NCI-H1436 treated with DMSO at 0.1 percent for 48 hours (cell line): ENCODE measurements around the gene GALNT7.
"Not testable (repeated sequence)": the region's sequence is repeated elsewhere in the genome, so short reads cannot be mapped to it uniquely, and the experiment has no call there.

Experiments
- DNase-seq: peaks from one replicate; lab custom pipeline; 2025; lab: John Stamatoyannopoulos, UW

The GALNT7 gene

DNA sequence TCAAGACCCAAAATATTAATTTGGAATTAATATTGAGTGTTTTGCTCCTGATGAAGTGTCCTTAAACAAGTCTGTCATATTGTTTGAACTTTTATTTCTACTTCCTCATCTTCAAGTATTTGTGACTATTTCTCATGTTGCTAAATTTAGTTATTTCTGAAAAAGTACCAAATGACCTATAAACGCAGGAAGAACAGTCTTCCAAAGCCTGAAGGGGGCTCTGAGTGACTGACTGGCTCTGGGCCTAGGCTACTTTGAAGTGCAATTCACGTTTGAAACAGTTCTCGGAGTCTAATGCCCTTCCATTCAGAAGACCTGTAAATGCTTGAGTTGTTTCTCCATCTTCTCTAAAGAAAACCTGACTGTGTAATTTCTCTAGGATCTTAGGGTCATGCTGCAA lies 26.5 kb downstream of the GALNT7 start:
- no peak for DNase-seq

DNA sequence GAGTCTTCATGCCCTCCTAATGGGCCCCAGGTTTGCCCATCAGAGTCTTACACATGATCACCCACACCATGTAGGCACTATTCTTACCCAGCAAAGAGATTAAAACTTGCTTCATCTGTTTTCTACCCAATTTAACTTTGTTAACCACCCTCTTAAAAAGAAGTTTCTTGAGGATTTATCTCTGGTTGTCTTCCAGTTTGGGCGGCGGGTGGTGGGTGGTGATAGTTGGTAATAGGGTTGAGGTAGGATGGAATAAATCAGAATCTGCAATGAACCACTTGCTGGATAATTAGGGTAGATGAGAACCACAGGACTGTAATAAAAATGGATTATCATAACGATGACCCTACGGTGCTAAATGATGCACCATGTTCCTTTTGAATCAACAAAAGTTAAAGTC lies 30.9 kb downstream of the GALNT7 start:
- no peak for DNase-seq

DNA sequence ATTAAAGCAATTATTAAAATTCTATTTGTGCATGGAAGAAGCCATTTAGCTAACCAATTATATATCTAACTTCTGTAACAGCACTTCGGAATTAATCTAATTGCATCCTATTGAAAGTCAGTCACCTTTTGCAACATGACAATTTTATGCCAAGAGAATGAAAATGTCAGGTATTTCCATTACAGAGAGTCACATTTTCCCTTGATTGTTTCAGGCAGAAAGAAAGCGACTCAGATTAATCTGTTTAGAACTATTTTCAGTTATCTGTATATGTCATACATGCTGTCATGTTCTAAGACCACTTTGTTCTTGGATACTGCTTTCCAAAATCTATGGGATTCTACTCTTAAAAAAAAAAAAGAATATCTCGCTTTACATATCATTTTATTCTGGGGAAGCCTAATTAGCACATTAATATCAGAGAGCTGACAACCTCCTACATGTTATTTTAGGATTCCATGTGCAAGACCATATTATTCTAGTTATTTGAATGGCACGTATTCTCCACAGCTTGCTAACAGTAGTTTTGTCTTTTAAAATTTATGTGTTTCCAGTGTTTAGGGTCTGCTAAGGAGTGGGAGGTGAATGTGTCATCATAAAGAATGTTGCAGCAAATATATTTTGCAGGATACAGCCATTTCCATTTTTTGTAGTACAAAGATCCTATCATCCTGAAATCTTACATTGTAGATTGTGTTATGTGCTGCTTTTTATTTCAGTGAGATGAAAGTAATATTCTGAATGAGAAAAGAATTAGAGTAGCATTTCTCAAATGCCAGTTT lies 31.7 kb downstream of the GALNT7 start:
- DNase-seq = no peak

DNA sequence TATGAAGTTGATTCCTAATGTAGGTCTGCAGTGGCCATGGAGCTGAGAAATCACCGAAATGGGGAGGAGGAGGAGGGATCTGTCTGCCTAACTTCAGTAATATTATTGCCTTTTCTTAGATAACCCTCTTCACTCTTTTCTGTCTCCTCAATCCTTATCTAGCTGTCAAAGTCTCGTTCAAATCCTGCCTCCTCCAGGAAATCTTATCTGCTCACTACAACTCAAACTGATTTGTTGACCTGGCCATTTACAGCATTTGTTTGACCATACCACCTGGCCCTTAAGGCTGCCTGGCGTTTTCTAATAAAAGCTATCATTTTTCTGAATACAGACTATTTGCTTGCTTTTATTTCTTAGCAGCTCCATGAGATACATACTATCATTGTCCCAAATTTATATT lies 33.8 kb downstream of the GALNT7 start:
- no peak for DNase-seq

DNA sequence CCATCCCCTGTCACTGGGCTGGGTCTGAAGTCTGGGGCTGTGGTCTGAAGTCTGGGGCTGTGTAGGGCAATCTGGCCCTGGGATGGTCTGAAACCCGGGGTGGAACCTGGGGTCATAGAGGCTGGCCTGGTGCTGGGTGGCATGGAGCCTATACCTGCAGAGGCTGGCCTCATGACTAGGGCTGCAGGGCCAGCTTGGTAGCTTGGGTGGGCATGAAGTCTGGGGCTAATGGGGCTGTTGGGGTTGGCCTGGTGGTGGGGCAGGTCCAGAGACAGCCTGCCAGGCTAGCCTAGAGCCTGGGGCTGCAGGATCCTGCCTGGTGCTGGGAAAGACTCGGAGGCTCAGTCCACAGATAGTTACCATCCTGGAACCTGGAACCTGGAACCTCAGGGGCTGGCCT lies 37.0 kb downstream of the GALNT7 start:
- no peak for DNase-seq

DNA sequence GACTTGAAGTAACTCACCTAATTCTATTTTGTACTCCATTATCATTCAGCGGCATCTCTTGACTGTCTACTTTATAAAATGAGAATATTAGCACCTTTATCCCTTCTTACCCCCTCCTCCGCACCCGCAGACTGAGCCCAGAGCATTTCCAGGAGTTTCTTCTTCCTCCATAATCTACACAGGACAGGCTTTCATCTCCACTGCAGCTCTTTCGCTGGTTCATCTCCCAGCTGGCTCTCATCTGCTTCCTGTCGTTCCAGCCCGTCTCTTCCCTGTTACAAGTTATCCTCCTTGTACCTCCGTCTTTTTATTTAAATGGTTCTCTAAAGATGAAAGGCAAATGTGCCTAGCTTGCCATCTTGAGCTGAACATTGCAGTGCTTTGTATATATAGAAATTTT lies 39.8 kb downstream of the GALNT7 start:
- no peak for DNase-seq

DNA sequence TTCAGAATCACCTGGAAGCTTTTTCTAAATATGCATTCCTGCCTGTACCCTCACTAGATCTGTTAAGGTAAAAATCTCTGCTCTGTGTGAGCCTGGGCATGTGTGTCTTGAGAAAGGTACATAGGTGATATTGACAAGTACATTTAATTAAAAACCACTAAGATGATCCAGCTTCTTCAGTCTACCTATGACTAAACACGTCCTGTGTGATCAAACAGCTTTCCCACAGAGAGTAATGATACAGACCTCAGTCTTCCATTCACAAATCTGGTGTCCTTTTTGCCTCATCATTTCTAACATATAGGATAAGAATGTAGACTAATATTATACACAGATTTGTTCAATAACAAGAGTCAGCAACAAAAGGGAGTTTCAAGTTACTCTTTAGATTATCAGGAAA lies 42.6 kb downstream of the GALNT7 start:
- DNase-seq = no peak

DNA sequence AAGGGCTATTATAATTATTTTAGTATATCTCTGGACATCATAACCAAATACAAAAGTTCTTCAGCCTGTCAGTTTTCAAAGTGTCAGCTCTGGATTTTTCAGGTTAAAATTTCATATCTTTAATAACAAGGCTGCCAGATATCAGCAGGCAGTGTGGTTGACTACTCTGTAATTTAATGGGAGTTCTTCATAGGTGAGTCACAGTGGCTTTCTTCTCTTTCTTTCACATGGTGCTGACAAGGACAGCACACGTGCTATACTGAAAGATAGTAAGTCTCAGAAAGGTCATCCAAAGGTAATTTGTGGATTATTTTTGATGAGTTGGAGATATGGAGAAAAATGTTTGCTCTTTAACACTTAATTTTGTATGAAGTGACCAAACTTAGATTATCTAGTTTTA lies 43.2 kb downstream of the GALNT7 start:
- DNase-seq = no peak

DNA sequence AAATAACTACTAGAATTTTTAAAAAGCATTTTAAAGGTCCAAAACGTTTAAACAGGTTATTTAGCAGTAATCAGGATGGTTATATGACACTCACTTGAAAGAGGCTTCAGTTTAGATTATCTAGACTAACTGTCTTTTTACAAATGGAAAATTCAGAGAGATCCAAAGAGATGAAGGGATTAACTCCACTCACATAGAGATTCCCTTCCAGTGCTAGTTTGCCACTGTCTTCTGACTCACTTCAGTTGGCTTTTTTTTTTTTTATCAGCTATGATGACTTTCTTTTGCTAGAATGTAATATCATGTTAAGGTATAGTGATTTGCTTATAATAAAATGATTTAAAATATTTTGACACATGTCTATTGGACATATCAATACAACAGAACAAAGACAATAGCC lies 43.8 kb downstream of the GALNT7 start:
- no peak for DNase-seq

DNA sequence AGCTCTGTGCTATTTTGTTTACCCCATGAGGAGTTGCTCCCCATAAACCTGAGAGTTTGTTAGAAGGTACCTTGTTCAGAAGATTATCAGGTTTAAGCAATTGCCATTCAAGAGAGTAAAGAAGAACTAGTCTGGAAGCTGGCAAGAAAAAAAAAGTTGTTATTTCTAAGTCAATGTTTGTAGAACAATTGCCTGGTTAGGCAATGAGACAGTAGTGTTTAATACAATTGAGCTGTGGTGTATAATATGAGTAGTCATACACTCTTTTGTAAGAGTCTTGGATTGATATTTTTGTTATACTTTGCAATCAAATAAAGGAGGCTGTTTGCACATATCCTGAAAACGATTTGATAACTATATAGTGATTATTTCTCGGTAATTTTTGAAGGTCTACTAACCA lies 44.7 kb downstream of the GALNT7 start:
- DNase-seq = no peak

DNA sequence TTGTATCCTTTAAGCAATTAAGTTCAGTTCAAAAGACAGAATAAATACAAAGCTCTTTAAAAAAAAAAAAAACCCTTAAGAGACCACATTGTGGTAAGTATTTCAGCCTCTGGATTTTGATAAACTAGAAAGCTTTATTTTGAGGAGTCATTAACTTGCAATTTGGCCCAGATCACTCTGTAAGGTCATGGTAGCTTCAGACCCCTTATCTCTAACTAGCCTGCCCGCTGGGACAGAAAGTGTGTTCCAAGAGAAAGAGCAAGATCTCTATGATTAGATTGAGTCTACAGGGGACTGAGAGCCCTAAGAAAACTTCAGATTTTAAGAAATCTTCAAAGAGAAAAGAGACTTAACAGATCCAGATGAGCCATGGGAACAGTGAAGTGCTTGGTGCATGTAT lies 45.6 kb downstream of the GALNT7 start:
- no peak for DNase-seq

DNA sequence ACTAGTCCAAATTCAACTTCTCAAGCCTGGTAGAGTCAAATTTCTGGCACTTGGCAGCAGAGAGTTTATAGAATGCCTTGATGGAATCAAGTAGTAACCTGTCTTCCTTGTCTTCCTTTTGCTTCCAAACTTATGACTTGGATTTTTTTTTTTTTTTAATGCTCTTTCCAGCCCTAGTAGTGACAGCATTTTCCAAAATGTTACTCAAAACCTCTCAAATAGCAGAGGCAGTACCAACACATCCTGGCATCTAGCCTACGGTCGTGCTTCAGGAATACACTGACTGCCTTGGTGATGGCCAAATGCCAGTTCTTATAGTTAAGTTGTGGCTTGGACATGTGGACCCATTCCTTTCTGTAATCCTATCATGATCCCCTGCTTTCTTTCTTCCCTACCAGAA lies 46.0 kb downstream of the GALNT7 start:
- DNase-seq = no peak

DNA sequence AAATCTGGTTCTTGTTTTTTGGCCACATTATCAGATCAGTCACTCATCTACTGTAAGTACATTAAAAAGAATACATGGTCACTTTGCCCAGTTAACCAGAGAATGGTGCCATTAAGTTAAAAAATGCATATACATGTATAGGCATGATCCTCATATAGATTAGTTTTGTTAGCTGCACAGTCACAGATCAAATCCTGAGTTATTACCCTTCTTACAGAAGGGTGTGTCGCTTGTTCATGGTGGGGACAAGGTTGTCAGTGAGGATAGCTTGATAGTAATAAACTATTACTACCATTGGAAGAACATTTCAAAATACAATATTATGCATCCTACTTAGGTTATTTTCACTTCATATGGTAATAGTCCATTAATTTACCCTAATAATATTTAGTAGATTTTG lies 48.5 kb downstream of the GALNT7 start:
- no peak for DNase-seq

DNA sequence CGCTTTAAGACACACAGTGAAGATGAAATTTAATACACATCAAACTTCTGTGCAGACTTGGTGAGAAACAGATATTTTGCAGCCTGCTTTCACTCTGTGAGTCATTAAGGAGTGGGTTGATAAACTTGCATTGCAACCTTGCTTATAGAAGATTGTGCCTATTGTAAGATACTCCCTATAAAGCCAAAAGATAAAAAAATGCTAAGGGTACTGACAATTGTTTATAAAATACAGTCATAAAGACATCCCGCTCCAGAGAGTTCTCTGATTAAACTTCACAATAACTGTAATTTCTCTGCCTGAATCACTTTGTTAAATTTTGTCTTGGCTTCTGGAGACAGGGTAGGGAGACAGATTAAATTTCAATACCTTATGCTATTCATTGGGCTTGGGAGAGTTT lies 49.1 kb downstream of the GALNT7 start:
- DNase-seq = no peak

DNA sequence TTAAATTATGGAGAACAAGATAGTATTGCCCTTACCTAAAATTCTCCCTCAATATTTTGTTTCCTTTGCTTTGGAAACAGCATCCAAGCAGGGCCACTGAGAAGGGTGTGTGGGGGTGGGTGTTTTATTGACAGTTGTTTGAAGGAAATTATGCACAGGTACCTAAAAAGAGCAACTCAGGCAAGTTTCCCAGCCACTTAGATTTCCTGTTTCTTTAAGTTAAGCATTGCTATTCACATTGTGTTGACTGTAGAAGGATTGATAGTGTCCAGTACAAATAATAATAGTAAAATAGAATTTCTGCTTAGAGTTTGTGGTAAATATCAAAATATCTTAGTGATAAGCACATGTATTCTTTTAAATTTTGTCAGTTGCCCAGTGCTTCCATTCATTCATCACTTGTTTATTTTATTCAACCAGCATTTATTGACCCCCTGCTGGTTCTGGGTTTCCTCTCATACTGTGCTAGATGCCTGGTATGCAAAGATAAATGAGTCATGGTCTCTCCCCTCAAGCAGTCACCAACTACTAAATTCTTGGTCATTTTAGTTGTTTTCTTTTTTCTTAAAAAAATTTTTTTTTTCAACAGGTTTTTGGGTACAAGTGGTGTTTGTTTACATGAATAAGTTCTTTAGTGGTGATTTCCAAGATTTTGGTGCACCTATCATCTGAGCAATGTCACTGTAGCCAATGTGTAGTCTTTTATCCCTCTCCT lies 50.0 kb downstream of the GALNT7 start:
- no peak for DNase-seq

DNA sequence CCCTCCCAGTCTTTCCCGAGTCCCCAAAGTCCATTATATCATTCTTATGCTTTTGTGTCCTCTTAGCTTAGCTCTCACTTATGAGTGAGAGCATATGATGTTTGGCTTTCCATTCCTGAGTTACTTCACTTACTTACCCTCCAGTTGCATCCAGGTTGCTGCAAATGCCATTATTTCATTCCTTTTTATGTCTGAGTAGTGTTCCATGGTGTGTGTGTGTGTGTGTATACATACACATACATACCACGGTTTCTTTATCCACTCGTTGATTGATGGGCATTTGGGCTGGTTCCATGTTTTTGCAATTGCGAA lies 50.5 kb downstream of the GALNT7 start:
- DNase-seq = not testable (repeated sequence)

DNA sequence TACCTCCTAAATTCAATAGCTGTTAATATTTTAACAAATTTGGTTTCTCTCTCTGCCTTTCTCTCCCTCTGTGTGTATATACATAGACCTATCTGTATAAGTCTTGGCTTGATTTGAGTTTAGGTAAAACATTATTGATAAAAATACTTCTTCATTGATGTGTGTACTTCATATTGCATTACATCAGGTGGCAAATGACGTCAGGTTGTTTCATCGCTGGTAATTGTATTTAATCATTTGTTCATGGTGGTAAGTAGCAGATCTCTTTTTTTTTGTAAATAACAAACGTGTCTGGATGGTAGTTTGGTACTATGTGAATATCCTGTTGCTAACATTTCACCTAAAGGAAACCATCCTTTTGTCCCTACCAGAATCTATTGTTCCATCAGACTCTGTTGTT lies 55.1 kb downstream of the GALNT7 start:
- no peak for DNase-seq

DNA sequence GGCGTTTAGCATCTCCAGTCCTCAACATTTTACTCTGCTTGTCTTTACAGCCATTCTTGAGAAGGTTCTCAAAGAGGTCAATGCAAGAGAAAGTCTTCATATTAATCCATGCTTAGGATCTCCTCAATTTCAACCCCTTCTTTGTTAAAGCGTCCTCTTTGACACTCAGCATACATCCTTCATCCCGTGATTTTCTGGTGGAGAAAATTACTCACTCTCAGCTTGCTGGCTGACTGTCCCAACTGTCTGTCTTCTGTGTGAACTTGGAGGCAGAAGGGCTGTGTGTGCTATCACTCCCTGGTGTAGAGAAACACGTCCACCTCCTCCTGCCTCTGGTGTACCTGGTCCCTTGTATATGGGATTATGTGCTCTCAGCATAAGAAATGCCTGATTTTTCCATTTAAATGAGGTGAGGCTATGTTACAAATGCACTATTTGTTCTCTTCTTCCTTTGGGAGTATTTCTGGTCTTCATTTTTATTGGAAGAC lies 57.8 kb downstream of the GALNT7 start:
- no peak for DNase-seq

DNA sequence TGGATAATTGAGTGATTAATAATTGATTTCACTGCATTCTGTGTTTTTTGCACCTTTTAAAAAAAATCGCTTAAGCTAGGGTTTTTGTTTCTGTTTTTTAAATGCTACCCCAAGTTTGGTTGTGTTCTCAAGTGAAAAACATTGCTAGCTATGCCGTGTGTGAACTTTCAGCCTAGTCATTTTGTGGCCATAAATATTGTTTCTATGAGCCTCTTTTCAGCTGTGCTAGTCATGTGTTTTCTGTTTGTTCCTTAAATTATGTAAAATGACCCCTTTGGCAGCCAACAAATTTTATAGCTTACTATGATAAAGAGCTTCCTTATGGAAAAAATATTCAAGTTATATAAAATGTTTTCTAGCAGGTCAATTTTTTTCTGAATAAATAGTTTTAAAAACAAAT lies 59.1 kb downstream of the GALNT7 start:
- no peak for DNase-seq

DNA sequence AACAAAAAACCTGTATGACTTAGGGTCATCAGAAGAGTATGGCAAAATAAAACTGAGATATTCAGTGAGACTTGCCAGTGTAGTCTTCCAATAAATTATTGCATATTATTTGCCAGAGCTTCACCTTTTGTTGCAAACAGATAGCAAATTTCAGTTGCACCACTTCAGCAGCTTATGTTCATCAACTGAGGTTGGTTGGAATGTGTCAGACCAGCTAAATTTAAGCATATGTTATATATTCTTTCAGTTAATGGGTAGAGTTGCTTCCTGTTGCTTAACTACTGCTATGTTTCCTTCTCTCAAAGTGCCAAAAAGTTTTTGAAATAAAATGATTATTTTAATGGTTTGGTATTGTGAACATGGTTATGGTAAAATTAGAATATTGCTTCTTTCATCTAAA lies 61.5 kb downstream of the GALNT7 start:
- no peak for DNase-seq

DNA sequence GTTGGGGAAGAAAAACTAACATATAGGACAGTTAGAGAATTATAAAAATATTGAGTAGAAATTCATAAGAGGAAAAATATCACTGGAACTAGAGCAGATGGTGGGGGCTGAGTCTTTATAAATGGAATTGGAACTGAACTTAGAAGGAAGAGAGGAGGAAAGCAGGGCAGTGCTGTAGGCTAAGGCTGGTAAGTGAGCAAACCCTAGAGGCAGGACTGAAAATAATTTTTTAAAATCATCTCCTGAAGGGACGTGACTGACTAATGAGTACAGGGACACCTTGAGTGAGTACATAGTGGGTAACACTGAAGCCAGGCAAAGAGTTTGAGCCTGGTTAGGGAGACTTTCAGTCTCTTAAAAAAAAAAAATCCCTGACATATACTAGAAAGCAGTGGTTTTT lies 63.3 kb downstream of the GALNT7 start:
- no peak for DNase-seq

DNA sequence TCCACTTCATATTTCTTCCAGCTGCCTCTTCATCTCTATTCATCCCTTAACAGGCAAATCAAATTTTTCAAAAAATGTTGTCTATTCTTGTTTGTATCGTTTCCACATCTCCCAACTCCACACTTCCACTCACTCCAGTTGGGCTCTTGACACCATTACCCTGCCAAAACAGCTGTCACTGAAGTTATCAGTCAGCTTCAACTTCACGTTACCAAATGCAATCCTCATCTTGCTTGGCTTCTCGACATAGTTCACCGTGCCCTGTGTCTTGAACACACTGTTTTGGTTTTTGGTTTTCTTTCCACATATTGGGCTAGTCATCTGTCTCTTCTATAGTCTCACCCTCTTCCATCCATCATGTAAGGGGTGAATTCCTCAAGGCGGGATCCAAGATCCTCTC lies 65.2 kb downstream of the GALNT7 start:
- DNase-seq = no peak

DNA sequence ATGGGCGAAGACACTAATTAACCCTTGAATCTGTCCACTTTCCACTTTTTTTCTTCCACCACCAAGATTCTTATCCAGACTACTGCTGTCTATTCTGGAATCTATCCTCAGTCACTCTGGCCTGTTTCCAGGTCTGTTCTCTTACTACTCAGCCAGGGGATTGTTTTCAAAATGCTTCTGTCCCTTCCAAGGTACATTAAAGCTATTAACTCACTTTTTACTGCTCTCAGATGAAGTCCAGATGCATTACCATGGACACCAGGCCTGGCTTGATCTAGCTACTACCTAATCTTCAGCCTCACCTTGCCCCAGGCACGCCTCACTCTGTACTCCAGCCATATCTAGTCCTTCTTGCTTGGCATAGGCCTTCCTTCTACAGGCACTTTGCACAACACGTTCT lies 66.4 kb downstream of the GALNT7 start:
- DNase-seq = no peak

DNA sequence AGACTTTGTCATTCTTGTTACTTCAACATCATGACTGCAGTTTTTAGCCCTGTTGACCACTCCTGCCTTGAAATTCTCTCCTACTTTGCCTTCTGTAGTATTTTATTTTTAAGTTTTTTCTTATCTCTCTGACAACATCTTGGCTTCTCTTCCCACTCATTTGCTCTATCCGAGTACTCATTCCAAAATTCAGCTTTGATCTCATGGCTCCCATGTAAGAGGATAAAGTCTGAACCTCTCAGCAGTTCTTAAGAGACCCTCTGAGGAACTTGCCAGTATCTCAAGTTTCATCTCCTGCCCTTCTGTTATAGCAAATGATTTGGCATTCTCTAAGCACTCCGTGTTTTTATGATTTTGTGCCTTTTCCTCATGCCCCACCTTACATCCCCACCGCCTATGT lies 67.7 kb downstream of the GALNT7 start:
- no peak for DNase-seq
